Measurements from ENCODE around the gene ATP8B3. TPM values are rescaled to one million over a fixed set of nuclear protein-coding genes. Genes with fewer than 3 reads are reported as not detected.

ATP8B3 gene
- total RNA-seq, 2 donors from 2014 or later = 0.52 TPM; not detected in 1

- Histone ChIP-seq H3K27ac (no peak overlapping the region), H3K36me3 (replicated peaks in 1 of 2; ENCODE audit: insufficient read depth in 1 of 2, low read depth in 2 of 2) (no peaks in the 10 kb centered on the region), H3K27me3 (no peaks in the 10 kb centered on the region), H3K9me3 (no peaks in the 10 kb centered on the region), H3K4me3 (no peak overlapping the region), H3K4me1 (peaks cover 74% of the 10 kb centered on the region)
- TF ChIP-seq CTCF (IDR thresholded peaks at IDR 0.05) (no peak), POLR2A (IDR thresholded peaks at IDR 0.05) (no peak)
- ATAC-seq (no peak), DNase-seq (no peak)
- 72 to 85% methylated on average over 13 to 18 of the region's 25 CpGs for WGBS, 2 donors
- intact Hi-C loops (cut with DNase I) = no loop called here
These were observed 31.7 kb upstream of the ATP8B3 start for GRCh38 chr19:1843646-1844394.

- ATAC-seq (no peak), DNase-seq (no peak)
- no peaks in the 10 kb centered on the region for H3K27me3 ChIP-seq
- H3K4me3 ChIP-seq = no peak overlapping the region
- H3K9me3 ChIP-seq = no peaks in the 10 kb centered on the region
- H3K4me1 ChIP-seq = peaks cover 73% of the 10 kb centered on the region
- H3K36me3 ChIP-seq (replicated peaks in 1 of 2; ENCODE audit: insufficient read depth in 1 of 2, low read depth in 2 of 2) = no peaks in the 10 kb centered on the region
- intact Hi-C loops (cut with DNase I) = no loop called here
- TF ChIP-seq POLR2A (IDR thresholded peaks at IDR 0.05) (no peak), CTCF (IDR thresholded peaks at IDR 0.05) (no peak)
- H3K27ac ChIP-seq = no peak overlapping the region
- WGBS, 2 donors = 87% methylated on average over 16 of the region's 22 CpGs; no CpG with 5 or more reads in 1 of the 2 donors
These were observed 31.0 kb upstream of the ATP8B3 start for GRCh38 chr19:1843116-1843515.

- H3K27ac ChIP-seq = peak overlapping the region in 1 of 4 donors; percentile 19
These were observed 29.3 kb upstream of the ATP8B3 start for GRCh38 chr19:1841209-1841924.

GRCh38 chr19:1840541-1841115 lies 28.6 kb upstream of the ATP8B3 start:
- ATAC-seq (no peak), DNase-seq (no peak)
- Histone ChIP-seq H3K27me3 (no peaks in the 10 kb centered on the region), H3K4me3 (no peak overlapping the region), H3K27ac (peak overlapping the region in 1 of 4 donors; percentile 19), H3K4me1 (peaks cover 64% of the 10 kb centered on the region), H3K36me3 (replicated peaks in 1 of 2; ENCODE audit: insufficient read depth in 1 of 2, low read depth in 2 of 2) (no peaks in the 10 kb centered on the region), H3K9me3 (no peaks in the 10 kb centered on the region)
- intact Hi-C loops (cut with DNase I) = no loop called here
- WGBS, 2 donors = 83 to 94% methylated on average over 10 to 22 of the region's 22 CpGs
- no peak for TF ChIP-seq POLR2A (IDR thresholded peaks at IDR 0.05)

More at GRCh38 chr19:1841209-1841924, 29.3 kb upstream of the ATP8B3 start:
- Histone ChIP-seq H3K4me1 (peaks cover 71% of the 10 kb centered on the region), H3K4me3 (no peak overlapping the region), H3K9me3 (no peaks in the 10 kb centered on the region), H3K36me3 (replicated peaks in 1 of 2; ENCODE audit: insufficient read depth in 1 of 2, low read depth in 2 of 2) (no peaks in the 10 kb centered on the region), H3K27me3 (no peaks in the 10 kb centered on the region)
- intact Hi-C loops (cut with DNase I) = no loop called here
- DNase-seq (no peak), ATAC-seq (no peak)
- TF ChIP-seq POLR2A (IDR thresholded peaks at IDR 0.05) = no peak
- TF ChIP-seq CTCF (IDR thresholded peaks at IDR 0.05) = no peak
- 81 to 82% methylated on average over 23 to 32 of the region's 35 CpGs for WGBS, 2 donors
